ENCODE measurements around the gene ZCWPW1. TPM values are rescaled to one million over a fixed set of nuclear protein-coding genes. Genes with fewer than 3 reads are reported as not detected.
A peak's percentile ranks its signal among the peaks of the same experiment; 100 is the strongest.

ZCWPW1 gene
- total and polyA plus RNA-seq, 7 donors: 3.5 to 13.2 (median 5.5) TPM

GRCh38 chr7:100370746-100371145, 57.8 kb downstream of the ZCWPW1 start:
- no peaks in the 10 kb centered on the region for H3K4me1 ChIP-seq
- no peak overlapping the region for H3K27ac ChIP-seq
- no peaks in the 10 kb centered on the region for H3K9me3 ChIP-seq
- TF ChIP-seq CTCF (IDR thresholded peaks at IDR 0.05): no peak
- intact Hi-C loops (cut with DNase I): no loop called here
- DNase-seq (no peak), ATAC-seq (no peak)
- 65 to 84% (median 70%) methylated on average over 6 of the region's 6 CpGs for WGBS, 3 donors
- H3K27me3 ChIP-seq (ENCODE audit: insufficient read depth in 3 of 3, low read length in 2 of 3): no peaks in the 10 kb centered on the region
- no peak overlapping the region for H3K4me3 ChIP-seq
- peaks cover 0 to 25% of the 10 kb centered on the region in 2 donors for H3K36me3 ChIP-seq (ENCODE audit: insufficient read depth in 1 of 2, low read depth in 1 of 2)

DNA sequence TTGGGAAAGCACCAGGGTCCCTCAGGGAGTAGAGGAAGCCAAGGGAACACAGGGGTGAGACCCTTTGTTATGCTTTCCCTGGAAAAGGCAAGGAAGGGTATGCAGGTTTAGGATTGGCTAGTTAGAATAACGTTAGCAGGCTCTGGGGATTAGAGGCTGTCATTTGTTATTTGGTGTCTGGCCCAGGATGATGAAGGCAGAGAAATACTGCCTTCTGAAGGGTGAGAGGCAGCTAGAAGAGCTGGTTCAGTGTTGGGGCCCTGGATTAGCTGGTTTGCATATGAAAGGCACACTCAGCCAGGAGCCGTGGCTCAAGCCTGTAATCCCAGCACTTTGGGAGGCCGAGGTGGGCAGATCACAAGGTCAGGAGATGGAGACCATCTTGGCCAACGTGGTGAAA, 58.2 kb downstream of the ZCWPW1 start:
- H3K4me3 ChIP-seq: no peak overlapping the region
- no peak for TF ChIP-seq CTCF (IDR thresholded peaks at IDR 0.05)
- no peaks in the 10 kb centered on the region for H3K9me3 ChIP-seq
- ATAC-seq: no peak
- intact Hi-C loops (cut with DNase I): no loop called here
- peak in 1 of 2 donors; percentile 15 for DNase-seq
- 22 to 34% (median 25%) methylated on average over 4 of the region's 4 CpGs for WGBS, 3 donors
- no peaks in the 10 kb centered on the region for H3K27me3 ChIP-seq (ENCODE audit: insufficient read depth in 3 of 3, low read length in 2 of 3)
- peaks cover 0 to 25% of the 10 kb centered on the region in 2 donors for H3K36me3 ChIP-seq (ENCODE audit: insufficient read depth in 1 of 2, low read depth in 1 of 2)
- no peak overlapping the region for H3K27ac ChIP-seq
- no peaks in the 10 kb centered on the region for H3K4me1 ChIP-seq

GRCh38 chr7:100369105-100369504, 59.4 kb downstream of the ZCWPW1 start:
- H3K4me1 ChIP-seq: no peaks in the 10 kb centered on the region
- no peak overlapping the region for H3K4me3 ChIP-seq
- ATAC-seq (peak in 3 of 4 donors; percentile 20 to 33 (median 31)), DNase-seq (peak; percentile 52 to 74)
- H3K27ac ChIP-seq: peak overlapping the region; percentile 30
- TF ChIP-seq CTCF (IDR thresholded peaks at IDR 0.05): no peak
- 63 to 75% (median 68%) methylated on average over 6 of the region's 6 CpGs for WGBS, 3 donors
- no peaks in the 10 kb centered on the region for H3K9me3 ChIP-seq
- peaks cover 0 to 33% of the 10 kb centered on the region in 2 donors for H3K36me3 ChIP-seq (ENCODE audit: insufficient read depth in 1 of 2, low read depth in 1 of 2)
- intact Hi-C loops (cut with DNase I): no loop called here
- no peaks in the 10 kb centered on the region for H3K27me3 ChIP-seq (ENCODE audit: insufficient read depth in 3 of 3, low read length in 2 of 3)

DNA sequence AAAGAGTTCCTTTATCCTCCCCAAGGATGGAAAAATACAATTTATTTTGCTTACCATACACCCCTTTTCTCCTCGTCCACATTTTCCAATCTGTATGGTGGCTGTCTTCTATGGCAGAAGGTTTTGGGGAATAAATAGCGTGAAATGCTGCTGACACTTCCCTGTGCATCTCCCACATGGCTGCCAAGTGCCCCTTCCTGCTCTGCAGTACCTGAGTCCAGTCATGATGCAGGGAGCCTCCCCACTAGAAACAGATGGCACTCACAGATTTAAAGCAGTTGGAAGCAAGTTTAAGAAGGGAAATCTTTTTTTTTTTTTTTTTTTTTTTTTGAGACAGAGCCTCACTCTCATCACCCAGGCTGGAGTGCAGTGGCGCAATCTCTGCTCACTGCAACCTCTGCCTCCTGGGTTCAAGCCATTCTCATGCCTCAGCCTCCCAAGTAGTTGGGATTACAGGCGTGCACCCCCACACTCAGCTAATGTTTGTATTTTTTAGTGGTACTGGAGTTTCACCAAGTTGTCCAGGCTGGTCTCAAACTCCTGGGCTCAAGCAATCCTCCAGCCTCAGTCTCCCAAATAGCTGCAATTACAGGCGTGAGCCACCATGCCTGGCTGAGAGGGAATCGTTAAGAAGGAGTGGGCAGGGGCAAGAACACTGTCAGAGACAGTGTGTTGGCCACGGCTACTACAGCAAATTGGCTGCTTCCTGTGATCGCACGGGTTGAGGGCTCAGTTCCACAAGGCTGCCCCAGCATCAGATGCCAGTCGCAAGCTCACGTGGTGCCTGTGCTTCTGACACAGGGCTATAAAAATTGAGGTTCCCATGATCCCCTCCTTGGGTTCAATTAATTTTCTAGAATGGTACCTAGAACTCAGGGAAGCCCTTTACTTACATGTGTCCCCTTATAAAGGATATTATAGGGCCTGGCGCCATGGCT, 60.6 kb downstream of the ZCWPW1 start:
- H3K36me3 ChIP-seq (ENCODE audit: insufficient read depth in 1 of 2, low read depth in 1 of 2): peaks cover 0 to 44% of the 10 kb centered on the region in 2 donors
- DNase-seq (peak in 1 of 2 donors; percentile 51), ATAC-seq (no peak)
- 81 to 90% (median 82%) methylated on average over 12 of the region's 12 CpGs for WGBS, 3 donors
- peak overlapping the region; percentile 30 for H3K27ac ChIP-seq
- TF ChIP-seq CTCF (IDR thresholded peaks at IDR 0.05): no peak
- H3K4me1 ChIP-seq: no peaks in the 10 kb centered on the region
- intact Hi-C loops (cut with DNase I): no loop called here
- no peak overlapping the region for H3K4me3 ChIP-seq
- H3K27me3 ChIP-seq (ENCODE audit: insufficient read depth in 3 of 3, low read length in 2 of 3): no peaks in the 10 kb centered on the region
- H3K9me3 ChIP-seq: no peaks in the 10 kb centered on the region
